ENCODE results near the gene RHOD. TPM values are rescaled to one million over a fixed set of nuclear protein-coding genes. Genes with fewer than 3 reads are reported as not detected.

Gene RHOD
- total and polyA plus RNA-seq, 2 donors (not counting 3 experiments of a cell fraction or from before 2014, with no cell fraction given): 10.6 to 17.9 TPM

DNA sequence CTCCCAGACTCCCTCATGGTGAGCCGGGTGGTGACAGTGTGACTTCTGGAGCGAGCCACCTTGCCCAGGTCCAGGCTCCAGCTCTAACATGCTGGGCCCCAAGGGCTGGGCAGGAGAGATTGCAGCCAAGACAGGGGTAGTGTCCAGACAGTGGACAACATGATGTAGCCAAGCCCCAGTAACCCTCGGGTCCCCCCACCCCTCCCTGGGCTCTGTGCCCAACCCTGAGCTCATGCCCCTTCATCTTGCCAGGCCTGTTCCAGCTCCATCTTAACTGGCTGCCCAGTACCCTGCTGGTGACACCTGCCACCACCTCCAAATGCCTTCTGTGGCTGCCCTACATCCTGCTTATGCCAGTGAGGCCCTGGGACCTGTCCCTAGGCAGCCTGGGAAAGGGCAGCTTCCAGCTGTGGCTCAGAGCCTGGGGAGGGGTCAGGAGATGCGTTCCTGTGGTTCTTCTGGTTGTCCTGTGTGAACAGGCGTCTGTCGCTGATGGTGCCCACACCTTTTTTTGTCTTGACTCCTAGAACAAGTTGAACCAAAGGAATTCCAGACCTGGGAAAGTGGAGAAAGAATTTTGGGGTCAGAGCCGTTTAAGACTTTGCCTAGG lies 46.2 kb upstream of the RHOD start:
- DNase-seq (ENCODE audit: low read depth, low spot score): no peak
- dilution Hi-C loops (cut with MboI; ENCODE audit: extremely low pct_ligation_motif_present, low sequenced_read_pairs) (no loop called here), intact Hi-C loops (cut with micrococcal nuclease) (no loop called here)
- H3K4me3 ChIP-seq (replicated peaks in 1 of 3; ENCODE audit: insufficient read depth in 1 of 3, low read depth in 1 of 3, low read length in 3 of 3): no peak overlapping the region
- H3K9me3 ChIP-seq (replicated peaks; ENCODE audit: control insufficient read depth, insufficient read depth, low read length): no peaks in the 10 kb centered on the region
- H3K27me3 ChIP-seq (ENCODE audit: control insufficient read depth in 2 of 2, insufficient read depth in 2 of 2, low read length in 2 of 2): no peaks in the 10 kb centered on the region
- BruUV-seq (replicated peaks): no TSS peak
- no peaks in the 10 kb centered on the region for H3K36me3 ChIP-seq (ENCODE audit: control insufficient read depth in 2 of 2, extremely low read depth in 1 of 2, insufficient read depth in 2 of 2, low read length in 2 of 2)
- CTCF ChIA-PET: interaction anchor here (2.9 kb wide), 1 partner anchor 11 kb away, joined by 10 read pairs; no protein-coding TSS in a partner anchor
- FAIRE-seq: no peak
- POLR2A ChIA-PET: no interaction called here
- no peaks in the 10 kb centered on the region for H3K4me1 ChIP-seq (ENCODE audit: control insufficient read depth, extremely low read depth, insufficient read depth, low read length)
- H3K9ac ChIP-seq (replicated peaks; ENCODE audit: extremely low read depth, insufficient read depth, low read length): no peak overlapping the region
- H3K9me1 ChIP-seq (replicated peaks; ENCODE audit: control insufficient read depth, extremely low read depth, insufficient read depth, low read length): no peaks in the 10 kb centered on the region
- H2AFZ ChIP-seq (ENCODE audit: low read depth, low read length): no peak overlapping the region
- H3K4me2 ChIP-seq (ENCODE audit: insufficient read depth, low read length): no peak overlapping the region
- TF ChIP-seq GATA2 (IDR thresholded peaks at IDR 0.05; ENCODE audit: insufficient read depth, insufficient read length, low read depth, low read length): no peak
- TF ChIP-seq, protein P1, sequence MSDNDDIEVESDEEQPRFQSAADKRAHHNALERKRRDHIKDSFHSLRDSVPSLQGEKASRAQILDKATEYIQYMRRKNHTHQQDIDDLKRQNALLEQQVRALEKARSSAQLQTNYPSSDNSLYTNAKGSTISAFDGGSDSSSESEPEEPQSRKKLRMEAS (IDR thresholded peaks at IDR 0.05; ENCODE audit: insufficient read depth, insufficient read length): no peak
- no peak for TF ChIP-seq EZH2 (IDR thresholded peaks at IDR 0.05; ENCODE audit: borderline replicate concordance, low read depth, low read length, severe bottlenecking)
- TF ChIP-seq, protein P2, sequence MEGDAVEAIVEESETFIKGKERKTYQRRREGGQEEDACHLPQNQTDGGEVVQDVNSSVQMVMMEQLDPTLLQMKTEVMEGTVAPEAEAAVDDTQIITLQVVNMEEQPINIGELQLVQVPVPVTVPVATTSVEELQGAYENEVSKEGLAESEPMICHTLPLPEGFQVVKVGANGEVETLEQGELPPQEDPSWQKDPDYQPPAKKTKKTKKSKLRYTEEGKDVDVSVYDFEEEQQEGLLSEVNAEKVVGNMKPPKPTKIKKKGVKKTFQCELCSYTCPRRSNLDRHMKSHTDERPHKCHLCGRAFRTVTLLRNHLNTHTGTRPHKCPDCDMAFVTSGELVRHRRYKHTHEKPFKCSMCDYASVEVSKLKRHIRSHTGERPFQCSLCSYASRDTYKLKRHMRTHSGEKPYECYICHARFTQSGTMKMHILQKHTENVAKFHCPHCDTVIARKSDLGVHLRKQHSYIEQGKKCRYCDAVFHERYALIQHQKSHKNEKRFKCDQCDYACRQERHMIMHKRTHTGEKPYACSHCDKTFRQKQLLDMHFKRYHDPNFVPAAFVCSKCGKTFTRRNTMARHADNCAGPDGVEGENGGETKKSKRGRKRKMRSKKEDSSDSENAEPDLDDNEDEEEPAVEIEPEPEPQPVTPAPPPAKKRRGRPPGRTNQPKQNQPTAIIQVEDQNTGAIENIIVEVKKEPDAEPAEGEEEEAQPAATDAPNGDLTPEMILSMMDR (IDR thresholded peaks at IDR 0.05; ENCODE audit: extremely low read depth in 1 of 2, insufficient read depth in 1 of 2, low read depth in 1 of 2, low read length in 2 of 2): no peak
- TF ChIP-seq POLR2A (IDR thresholded peaks at IDR 0.05; ENCODE audit: low read depth, low read length): no peak
- no peak for TF ChIP-seq FOS (IDR thresholded peaks at IDR 0.05; ENCODE audit: borderline replicate concordance, insufficient read depth, low read length)
- no peak for TF ChIP-seq MYC (IDR thresholded peaks at IDR 0.05; ENCODE audit: low read depth, low read length)
- no peak for TF ChIP-seq POLR2AphosphoS5 (IDR thresholded peaks at IDR 0.05; ENCODE audit: insufficient read depth, low read depth, low read length)
- TF ChIP-seq JUN (IDR thresholded peaks at IDR 0.05; ENCODE audit: borderline replicate concordance, insufficient read depth, insufficient read length, low read depth): no peak
- H3K27ac ChIP-seq (ENCODE audit: insufficient read depth, low read depth, low read length): no peak overlapping the region
- H4K20me1 ChIP-seq (replicated peaks; ENCODE audit: control insufficient read depth, extremely low read depth, insufficient read depth, low read length): no peaks in the 10 kb centered on the region
- no peaks in the 10 kb centered on the region for H3K79me2 ChIP-seq (ENCODE audit: control insufficient read depth, insufficient read depth, low read length)
